ENCODE data around the gene PRR20B.
"Not testable (repeated sequence)": the region's sequence is repeated elsewhere in the genome, so short reads cannot be mapped to it uniquely, and the experiment has no call there.

GRCh38 chr13:57139781-57140180 is 7.5 kb upstream of the PRR20B start:
- not testable (repeated sequence) for TF ChIP-seq SP1 (CRISPR knock-in tag; conservative IDR thresholded peaks at IDR 0.05); ZNF317 (CRISPR knock-in tag; IDR thresholded peaks at IDR 0.05; ENCODE audit: borderline replicate concordance, low read depth); ZNF121 (CRISPR knock-in tag; IDR thresholded peaks at IDR 0.05); CTCF (IDR thresholded peaks at IDR 0.05); MAX (CRISPR knock-in tag; IDR thresholded peaks at IDR 0.05); USF2 (CRISPR knock-in tag; IDR thresholded peaks at IDR 0.05); TP53 (CRISPR knock-in tag; IDR thresholded peaks at IDR 0.05); SMAD3 (CRISPR knock-in tag; IDR thresholded peaks at IDR 0.05; ENCODE audit: borderline replicate concordance); HMGA2 (CRISPR knock-in tag; IDR thresholded peaks at IDR 0.05); IRF2 (CRISPR knock-in tag; IDR thresholded peaks at IDR 0.05; ENCODE audit: borderline replicate concordance, low read depth)
